ENCODE data around the gene ZNF559.

Gene ZNF559

DNA sequence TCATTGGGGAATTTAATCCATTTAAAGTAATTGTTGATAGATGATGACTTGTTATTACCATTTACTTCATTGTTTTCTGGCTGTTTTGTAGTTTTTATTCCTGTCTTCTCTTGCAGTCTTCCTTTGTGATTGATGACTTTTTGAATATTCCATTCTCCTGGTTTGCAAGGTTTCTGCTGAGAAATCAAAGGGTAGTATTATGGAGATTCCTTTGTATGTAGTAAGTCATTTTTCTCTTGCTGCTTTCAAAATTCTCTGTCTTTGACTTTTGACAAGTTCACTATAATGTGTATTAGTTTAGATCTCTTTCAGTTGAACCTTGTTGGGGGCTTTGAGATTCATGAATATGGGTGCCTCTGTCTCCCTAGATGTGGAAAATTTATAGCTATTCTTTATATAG lies 6.0 kb downstream of the ZNF559 start:
- TF ChIP-seq, protein P1, sequence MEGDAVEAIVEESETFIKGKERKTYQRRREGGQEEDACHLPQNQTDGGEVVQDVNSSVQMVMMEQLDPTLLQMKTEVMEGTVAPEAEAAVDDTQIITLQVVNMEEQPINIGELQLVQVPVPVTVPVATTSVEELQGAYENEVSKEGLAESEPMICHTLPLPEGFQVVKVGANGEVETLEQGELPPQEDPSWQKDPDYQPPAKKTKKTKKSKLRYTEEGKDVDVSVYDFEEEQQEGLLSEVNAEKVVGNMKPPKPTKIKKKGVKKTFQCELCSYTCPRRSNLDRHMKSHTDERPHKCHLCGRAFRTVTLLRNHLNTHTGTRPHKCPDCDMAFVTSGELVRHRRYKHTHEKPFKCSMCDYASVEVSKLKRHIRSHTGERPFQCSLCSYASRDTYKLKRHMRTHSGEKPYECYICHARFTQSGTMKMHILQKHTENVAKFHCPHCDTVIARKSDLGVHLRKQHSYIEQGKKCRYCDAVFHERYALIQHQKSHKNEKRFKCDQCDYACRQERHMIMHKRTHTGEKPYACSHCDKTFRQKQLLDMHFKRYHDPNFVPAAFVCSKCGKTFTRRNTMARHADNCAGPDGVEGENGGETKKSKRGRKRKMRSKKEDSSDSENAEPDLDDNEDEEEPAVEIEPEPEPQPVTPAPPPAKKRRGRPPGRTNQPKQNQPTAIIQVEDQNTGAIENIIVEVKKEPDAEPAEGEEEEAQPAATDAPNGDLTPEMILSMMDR (IDR thresholded peaks at IDR 0.05; ENCODE audit: extremely low read depth, missing control alignments) = no peak
- no peak for DNase-seq (ENCODE audit: low spot score)

DNA sequence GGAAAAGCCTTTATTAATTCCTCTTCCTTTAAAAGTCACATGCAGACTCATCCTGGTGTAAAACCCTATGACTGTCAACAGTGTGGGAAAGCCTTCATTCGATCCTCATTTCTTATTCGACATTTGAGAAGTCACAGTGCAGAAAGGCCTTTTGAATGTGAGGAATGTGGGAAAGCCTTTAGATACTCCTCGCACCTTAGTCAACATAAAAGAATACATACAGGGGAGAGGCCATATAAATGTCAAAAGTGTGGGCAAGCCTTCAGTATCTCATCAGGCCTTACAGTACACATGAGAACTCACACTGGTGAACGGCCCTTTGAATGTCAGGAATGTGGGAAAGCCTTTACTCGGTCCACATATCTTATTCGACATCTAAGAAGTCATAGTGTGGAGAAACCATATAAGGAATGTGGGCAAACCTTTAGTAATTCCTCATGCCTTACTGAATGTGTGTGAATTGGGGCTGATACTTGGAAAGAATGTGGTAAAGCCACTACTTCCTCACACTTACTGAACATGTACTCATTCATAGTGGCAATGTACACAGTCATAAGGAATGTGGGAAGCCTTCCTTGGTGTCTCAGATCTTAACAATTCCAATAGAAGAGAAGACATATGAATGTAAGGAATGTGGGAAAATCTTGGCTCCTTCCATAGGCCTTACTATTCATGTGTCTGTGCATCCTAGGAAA lies 18.8 kb downstream of the ZNF559 start:
- TF ChIP-seq, protein P1 (IDR thresholded peaks at IDR 0.05; ENCODE audit: extremely low read depth, missing control alignments) = no peak
- no peak for DNase-seq (ENCODE audit: low spot score)

DNA sequence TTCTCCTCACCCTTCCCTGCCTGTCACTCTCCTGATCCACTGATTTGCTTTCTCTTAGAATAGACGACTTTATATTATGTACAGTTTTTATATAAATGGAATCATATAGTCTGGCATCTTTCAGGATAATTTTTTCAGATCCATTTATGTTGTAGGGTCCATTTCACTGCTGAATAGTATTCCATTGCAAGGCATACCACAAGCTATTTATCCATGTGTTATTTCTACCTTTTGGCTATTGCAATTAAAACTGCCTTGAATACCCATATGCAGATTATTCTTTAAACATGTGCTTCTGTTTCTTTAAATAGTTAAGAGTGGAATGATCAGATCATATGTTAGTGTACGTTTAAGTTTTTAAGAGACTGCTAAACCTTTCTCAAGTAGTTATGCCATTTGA lies 21.0 kb downstream of the ZNF559 start:
- DNase-seq (ENCODE audit: low spot score) = no peak
- TF ChIP-seq, protein P1 (IDR thresholded peaks at IDR 0.05; ENCODE audit: extremely low read depth, missing control alignments) = no peak

DNA sequence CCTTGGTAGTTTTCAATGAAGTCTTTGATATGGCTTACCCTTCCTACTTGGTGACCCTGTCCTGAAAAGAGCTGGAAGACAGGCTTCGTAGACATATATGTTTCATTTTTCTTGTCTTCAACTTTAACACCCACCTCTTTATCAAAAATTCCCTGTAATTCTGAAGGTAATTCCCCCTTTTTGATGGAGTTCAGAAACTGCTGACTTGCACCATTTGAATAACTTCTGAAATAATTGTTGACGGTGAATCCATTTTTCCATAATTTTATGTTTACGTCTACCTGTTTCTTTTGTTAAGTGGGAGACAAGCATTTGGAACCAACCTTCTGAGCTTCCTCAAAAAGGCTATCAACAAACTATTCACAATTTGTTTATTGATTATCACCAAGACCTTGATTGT lies 24.3 kb downstream of the ZNF559 start:
- no peak for DNase-seq (ENCODE audit: low spot score)
- TF ChIP-seq, protein P1 (IDR thresholded peaks at IDR 0.05; ENCODE audit: extremely low read depth, missing control alignments) = no peak

DNA sequence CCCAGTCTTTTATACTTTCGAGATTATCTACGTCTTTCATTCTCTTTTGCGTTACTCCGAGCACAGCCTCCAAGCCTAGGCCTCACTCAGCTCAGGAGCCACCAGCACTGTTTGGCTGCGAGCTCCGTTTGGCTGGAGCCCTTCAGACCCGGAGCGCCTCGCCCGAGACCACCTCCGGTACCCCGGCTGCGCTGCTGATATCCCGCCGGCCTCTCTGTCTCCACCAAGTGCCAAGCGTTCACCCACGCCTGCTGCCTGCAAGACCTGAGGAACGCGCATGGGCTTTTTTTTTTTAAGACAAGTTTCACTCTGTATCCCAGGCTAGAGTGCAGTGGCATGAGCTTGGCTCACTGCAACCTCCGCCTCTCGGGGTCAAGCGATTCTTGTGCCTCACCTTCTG lies 24.7 kb downstream of the ZNF559 start:
- TF ChIP-seq, protein P1 (IDR thresholded peaks at IDR 0.05; ENCODE audit: extremely low read depth, missing control alignments) = no peak

DNA sequence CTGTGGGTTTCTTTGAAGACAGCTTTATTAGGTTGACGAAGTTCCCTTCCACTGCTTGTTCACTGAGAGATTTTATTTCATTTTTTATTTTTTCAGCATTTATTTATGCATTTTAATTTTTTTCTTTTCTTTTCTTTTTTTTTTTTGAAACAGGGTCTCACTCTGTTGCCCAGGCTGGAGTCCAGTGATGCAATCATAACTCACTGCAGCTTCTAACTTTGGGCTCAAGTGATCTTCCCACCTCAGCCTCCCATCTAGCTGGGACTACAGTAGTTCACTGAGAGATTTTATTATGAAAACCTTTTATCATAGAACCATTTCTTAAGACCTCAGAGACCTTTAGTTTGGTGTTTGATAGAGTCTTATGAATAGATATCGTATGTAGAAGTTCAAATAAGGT lies 28.5 kb downstream of the ZNF559 start:
- DNase-seq (ENCODE audit: low spot score) = no peak
- TF ChIP-seq, protein P1 (IDR thresholded peaks at IDR 0.05; ENCODE audit: extremely low read depth, missing control alignments) = no peak

More for the DNA sequence above, 24.7 kb downstream of the ZNF559 start:
- no peak for DNase-seq (ENCODE audit: low spot score)

DNA sequence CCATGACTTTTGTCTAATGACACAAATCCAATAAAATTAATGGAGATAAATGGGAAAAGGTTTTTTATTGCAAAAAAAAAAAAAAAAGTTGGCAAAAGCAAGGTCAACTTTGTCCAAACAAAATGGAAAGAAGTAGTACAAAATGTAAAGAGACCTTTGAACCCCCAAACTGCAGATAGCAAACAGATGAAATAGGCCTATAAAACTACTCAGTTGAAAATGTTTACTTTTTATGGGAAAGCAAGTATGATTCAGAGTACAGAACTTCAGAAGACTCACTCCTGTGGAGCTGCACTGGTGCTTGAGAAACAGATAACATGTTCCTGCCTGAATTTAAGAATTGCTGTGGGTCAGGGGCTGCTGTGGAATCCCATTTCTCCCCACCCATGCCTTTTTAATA lies 29.0 kb downstream of the ZNF559 start:
- TF ChIP-seq, protein P1 (IDR thresholded peaks at IDR 0.05; ENCODE audit: extremely low read depth, missing control alignments) = no peak
- DNase-seq (ENCODE audit: low spot score) = no peak
